GM12878 (cell line): ENCODE measurements around the gene SNED1. TPM values are rescaled to one million over a fixed set of nuclear protein-coding genes. Genes with fewer than 3 reads are reported as not detected.

ENCODE experiments used
- ATF2 ChIP-seq: IDR thresholded peaks from 2 replicates; pipeline ENCODE4 v1.6.1; 2012; ENCODE audit warnings: low read length, inconsistent platforms
- CHD1 ChIP-seq: IDR thresholded peaks from 2 replicates; pipeline ENCODE4 v1.6.1; 2012; ENCODE audit warnings: low read depth, low read length, improper control_type of control experiment
- IKZF1 ChIP-seq: fragments of 450-650 bp; conservative IDR thresholded peaks from 2 replicates; pipeline ENCODE4 v1.6.1; 2017; ENCODE audit warnings: antibody characterized with exemption, mild to moderate bottlenecking
- KDM1A ChIP-seq: fragments of 200-600 bp; sonication (generic); IDR thresholded peaks from 2 replicates; pipeline ENCODE4 v1.6.1; 2016; ENCODE audit warnings: borderline replicate concordance
- SPI1 ChIP-seq: IDR thresholded peaks from 2 replicates; pipeline ENCODE4 v1.6.1; 2011; ENCODE audit warnings: low read depth, mild to moderate bottlenecking, low read length, moderate library complexity, borderline replicate concordance; ENCODE audit not compliant: insufficient read depth
- USF1 ChIP-seq: IDR thresholded peaks from 2 replicates; pipeline ENCODE4 v1.6.1; 2011; ENCODE audit warnings: borderline replicate concordance, low read depth, mild to moderate bottlenecking, moderate library complexity, mixed read lengths, low read length; ENCODE audit not compliant: insufficient read depth; ENCODE audit errors: extremely low read length
- ZBTB4 ChIP-seq: fragments of 450-650 bp; formaldehyde crosslinking; IDR thresholded peaks from 2 replicates; pipeline ENCODE4 v1.4.0; 2022; ENCODE audit warnings: mild to moderate bottlenecking, moderate library complexity
- ZZZ3 ChIP-seq: IDR thresholded peaks from 2 replicates; pipeline ENCODE4 v1.6.1; 2011; ENCODE audit warnings: low read depth; ENCODE audit not compliant: control insufficient read depth, insufficient read length
- polyA plus RNA-seq, 11 experiments: library from polyadenylated mRNA; depleted of rRNA in 4 of 11; unstranded in 6 of 11; stranded (reverse) in 5 of 11; fragments of >200 nt; fragmentation: Nextera tagmentation in 4 of 11; fragmentation: Illumina TruSeq in 1 of 11; extraction: Ambion mirVana in 4 of 11; extraction: Trizol in 1 of 11; gene quantifications; 1 replicate in 1 of 11; 2 replicates in 10 of 11; pipeline versions ENCODE4 v1.2.1 to v1.2.3, GENCODE V29; 2011 to 2016; ENCODE audit warnings: inconsistent platforms in 2 of 11, missing spikeins in 2 of 11, low read depth in 1 of 11
- total RNA-seq, 4 experiments: library from RNA; depleted of rRNA in 3 of 4; stranded (reverse); fragments of >200 nt in 3 of 4; fragmentation: Illumina TruSeq in 1 of 4; extraction: Trizol in 1 of 4; gene quantifications; 2 replicates each; pipeline versions ENCODE4 v1.2.1 to v1.2.3, GENCODE V29; 2013 to 2021

The SNED1 gene
- total and polyA plus RNA-seq, 10 of the 15 experiments (the other 5 are each of a cell fraction or from before 2014, with no cell fraction given), result 0.05 to 8.4 (median 3.0) TPM

- TF ChIP-seq CHD1 (no peak), KDM1A (no peak), USF1 (no peak), IKZF1 (no peak), SPI1 (no peak), ZBTB4 (CRISPR knock-in tag) (no peak), ATF2 (no peak), ZZZ3 (no peak)
These were observed 32.4 kb upstream of the SNED1 start (continued) for GRCh38 chr2:240965905-240966456.
